Stimulated activated CD8-positive, alpha-beta memory T cell treated with anti-CD3 and anti-CD28 coated beads, Interleukin-15, amount 100 ng/mL, for 4 hours (primary cell): ENCODE measurements around the gene NUB1.

Source experiments
- DNase-seq, 2 donors: peaks; one replicate each; pipeline ENCODE4 v3.0.0-alpha.2; 2020; ENCODE audit warnings: low read depth in 2 of 2

NUB1 gene

DNA sequence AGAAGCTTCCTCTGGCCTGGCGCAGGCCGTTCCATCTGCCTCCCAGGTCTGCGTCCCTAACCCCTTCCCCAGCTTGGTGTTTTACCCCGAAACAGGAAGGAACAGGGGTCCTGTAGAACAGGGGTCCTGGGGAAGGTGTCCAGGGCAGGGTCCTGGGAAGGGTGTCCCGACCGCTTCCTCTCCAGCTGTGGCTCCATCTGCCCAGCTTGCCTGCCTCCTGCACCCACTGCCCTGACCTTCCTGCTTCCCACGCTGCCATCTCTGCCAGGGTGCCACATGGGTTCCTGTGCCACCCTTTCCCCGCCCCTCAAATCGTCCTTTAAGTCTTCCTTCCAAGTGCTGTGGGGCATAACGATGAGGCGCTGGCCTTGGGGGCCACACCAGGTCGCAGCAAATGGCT lies 35.8 kb downstream of the NUB1 start:
- DNase-seq, result no peak

GRCh38 chr7:151378011-151378410 lies 36.4 kb downstream of the NUB1 start:
- no peak for DNase-seq

DNA sequence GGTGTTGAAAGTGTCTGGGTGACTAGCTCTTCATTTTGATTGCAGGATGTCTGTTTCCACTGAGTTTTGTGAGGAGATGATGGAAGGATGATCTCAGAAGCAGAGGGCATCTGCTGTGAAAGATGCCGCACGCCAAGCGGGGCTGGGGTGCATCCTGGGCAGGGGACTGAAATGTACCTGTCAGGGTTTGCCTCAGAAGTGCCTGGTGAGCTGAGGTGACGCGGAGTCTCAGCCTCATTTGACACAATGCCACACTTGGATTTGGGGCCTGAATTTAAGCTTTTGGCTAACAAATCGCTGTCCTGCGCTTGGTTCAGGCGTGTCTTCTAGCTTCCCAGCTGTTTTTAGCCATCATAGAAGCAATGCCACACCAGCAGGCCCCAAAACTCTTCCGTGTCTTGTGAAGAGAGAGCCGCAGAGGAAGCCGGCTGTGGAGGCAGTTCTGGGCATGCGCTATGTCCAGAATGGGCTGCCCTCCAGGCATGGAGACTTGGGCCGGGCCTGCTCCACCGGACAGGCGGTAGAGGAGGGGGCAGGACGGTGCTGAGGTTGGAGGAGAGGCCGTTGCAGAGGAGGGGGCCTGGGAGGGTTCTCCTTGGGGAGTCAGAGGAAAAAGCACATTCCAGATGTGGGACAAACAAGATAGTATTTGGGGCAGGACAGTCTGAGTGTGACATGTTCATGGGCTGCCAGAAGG lies 37.0 kb downstream of the NUB1 start:
- DNase-seq, result no peak

DNA sequence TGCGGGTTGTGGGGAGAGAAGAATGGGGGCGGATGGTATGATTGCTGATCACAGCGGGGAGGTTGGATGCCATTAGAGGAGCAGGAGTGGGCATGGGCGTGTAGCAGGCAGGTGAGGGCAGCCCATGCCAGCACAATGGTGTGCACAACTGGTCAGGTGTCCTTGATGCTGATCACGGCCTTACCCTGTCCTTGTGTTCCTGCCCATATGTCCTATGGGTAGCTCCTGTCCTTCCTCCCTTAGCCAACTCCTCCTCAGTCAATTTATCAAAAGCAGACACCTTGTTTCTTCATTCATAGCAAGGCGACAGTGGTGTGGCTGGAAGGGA lies 37.5 kb downstream of the NUB1 start:
- DNase-seq, result no peak

- DNase-seq, result no peak
Observed at GRCh38 chr7:151379534-151380198, 38.1 kb downstream of the NUB1 start.

DNA sequence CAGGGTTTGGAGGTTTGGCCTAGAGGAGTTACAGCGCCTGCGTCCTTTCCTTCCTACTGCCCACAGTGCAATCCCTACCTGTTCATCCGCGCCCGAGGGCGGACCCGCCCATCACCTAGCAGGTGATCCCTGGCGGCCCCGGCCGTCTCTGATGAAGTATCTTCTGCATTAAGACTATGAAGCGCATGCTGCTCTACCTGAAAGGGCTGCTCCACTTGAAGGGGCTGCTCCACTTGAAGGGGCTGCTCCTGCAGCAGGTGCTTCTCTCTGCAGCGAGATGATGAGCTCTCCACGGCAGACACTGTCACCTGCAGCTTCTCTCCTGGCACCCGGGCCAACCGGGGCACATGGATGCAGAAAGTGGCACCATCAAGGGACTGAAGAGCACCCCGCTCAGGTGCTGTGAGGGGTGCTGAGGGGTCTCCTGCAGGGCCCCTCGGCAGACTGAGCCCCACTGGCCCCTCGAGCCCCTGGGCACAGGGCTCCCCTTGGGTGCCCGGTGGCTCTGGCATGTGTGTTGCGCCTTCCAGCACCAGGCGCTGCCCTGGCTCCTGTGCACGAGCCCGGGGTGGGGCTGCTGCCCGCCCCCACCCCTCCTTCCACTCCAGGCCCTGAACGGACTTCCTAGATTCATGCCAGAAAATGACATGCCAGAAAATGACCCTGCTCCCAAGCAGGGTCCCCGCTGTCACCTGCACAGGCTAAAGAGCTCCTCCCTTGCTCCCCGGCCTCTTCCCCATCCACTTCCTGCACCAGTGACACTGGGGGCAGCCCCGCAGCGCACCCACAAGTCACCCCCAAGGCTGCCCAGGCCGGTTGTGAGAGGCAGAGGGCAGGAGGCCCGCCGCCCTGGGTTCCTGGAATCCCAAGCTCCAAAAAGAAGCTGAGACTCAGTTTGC lies 38.8 kb downstream of the NUB1 start:
- DNase-seq, result no peak

GRCh38 chr7:151381098-151381347 lies 39.4 kb downstream of the NUB1 start:
- no peak for DNase-seq

GRCh38 chr7:151381348-151382078 lies 39.9 kb downstream of the NUB1 start:
- DNase-seq, result peak; percentile 19 to 26

DNA sequence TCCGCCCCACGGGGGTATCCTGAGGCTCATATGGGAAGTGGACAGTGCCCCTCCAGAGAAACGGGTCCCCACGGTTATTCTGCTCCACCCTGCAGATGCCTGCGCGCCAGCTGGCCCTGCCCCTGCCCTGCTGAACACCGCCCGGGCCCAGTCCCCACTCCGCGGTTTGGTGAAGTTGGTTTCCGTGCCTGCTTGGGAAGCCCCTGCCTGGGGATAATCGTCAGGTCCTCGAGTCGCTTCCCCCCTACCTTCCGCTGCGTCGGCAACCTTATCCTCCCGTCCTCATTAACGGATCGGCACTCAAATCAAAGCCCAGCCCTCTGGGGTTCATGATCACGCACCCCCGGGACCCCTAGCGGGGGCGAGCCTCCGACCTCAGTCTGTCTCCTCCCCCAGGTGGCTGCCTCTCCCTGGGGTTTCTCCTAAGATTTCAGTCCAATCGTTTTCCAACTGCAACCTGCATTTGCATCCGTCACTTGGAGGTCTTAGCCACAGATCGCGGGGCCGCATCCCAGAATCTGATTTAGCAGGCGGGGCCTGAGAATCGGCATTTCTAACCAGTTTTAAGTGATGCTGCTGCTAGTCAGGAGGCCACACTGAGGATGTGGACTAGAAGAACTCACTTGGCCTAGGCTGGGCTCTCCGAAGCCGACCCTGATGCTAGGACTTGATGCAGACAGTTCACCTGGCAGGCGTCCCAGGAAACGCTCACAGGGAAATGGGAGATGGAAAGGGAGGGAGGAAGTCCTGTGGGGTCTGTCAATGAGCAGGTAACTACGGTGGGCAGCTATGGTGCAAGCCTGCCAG lies 40.7 kb downstream of the NUB1 start:
- DNase-seq, result no peak

GRCh38 chr7:151383638-151384351 lies 42.2 kb downstream of the NUB1 start:
- no peak for DNase-seq

- DNase-seq, result no peak
Observed at GRCh38 chr7:151384352-151384697, 42.7 kb downstream of the NUB1 start.

DNA sequence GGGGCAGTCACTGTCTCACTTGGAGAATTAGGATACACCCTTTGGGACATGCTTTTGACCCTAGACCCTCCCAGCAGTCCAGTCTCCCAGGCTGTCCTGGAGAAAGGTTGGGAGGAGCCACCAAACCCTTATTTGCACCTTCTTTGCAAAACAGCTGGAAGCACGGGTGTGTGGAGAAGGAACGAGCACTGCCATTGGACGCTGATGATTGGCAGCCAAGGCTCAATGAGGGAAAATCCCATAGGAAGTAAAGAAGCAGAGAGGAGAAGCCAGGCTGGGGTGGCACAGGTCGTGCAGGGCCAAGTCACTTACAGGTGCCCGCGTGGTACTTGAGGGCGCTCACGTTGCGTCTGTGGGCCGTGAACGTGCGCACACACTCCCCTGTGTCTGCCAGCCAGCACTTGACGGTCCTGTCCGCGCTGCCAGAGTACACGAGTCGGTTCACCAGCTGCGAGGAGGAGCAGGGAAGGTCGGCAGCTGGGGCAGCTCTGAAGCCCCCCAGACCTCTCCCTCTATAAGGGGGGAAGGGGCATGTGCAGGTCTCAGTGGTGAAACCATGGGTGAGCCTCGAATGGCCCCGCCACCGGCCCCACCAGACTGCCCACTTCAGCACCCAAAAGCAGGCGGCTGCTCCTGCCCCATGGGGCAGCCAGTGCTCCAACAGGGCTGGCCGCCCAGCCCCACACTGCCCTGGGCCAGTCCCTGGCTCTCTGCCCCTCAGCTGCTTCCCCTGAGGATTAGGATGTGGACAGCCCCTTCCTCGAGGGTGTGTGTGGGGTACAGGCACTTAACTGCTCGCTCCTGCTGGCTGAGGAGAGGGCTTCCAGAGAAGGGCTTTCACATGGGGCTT lies 43.4 kb downstream of the NUB1 start:
- DNase-seq, result no peak

- DNase-seq, result no peak
Observed at GRCh38 chr7:151385626-151386300, 44.2 kb downstream of the NUB1 start.

GRCh38 chr7:151386301-151387160 lies 44.9 kb downstream of the NUB1 start:
- DNase-seq, result no peak

DNA sequence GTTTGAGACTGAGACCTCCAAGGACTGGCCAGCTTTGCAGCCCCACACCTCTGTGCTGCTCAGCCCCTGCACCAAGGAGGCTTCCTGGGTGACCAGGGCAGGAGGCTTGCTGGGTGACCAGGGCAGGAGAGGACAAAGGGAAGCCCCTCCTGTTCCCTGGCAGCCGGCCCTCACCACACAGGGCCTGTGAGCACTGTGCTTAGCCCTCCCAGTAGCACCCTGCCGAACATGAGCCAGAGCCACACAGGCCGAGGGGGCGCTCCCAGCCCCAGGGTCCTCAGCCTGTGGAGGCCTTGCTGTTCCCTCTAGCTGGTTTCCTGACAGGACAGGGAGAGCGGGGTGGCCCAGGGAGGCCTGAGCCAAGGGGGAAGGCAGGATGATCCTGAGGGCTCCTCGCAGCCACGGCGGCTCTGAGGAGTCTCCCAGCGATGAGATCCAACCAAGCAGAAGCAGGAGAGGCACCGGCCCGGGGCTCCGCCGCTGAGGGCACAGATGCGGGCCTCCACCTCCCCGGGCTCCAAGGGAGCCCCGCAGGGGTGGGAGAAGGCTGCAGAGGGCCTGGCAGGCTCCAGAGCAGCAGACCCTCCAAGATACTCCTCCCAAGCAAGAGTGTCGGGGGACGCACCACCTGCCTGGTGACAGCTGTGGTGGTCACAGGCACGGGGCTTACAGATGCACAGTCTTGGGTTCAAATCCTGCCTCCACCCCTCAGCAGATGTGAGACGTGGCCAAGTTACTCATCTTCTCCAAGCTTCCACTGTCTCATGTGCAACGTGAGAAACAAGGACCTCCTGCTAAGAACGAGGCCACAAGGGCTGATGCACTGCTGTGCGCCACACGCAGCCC lies 45.8 kb downstream of the NUB1 start:
- DNase-seq, result no peak

DNA sequence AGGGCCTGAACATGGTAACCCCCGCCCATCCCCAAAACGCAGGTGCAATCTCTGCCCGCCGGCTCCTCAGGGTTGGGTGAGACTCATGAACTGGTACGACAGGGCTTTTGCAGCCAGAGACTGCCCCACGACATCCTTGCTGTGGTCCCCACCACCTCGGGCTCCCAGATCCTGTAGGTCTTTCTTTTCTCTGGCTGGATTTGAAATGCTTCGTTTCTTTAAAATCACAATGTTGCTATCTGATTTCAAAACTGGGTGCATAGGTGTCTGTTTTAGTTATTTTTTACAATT lies 46.3 kb downstream of the NUB1 start:
- no peak for DNase-seq

DNA sequence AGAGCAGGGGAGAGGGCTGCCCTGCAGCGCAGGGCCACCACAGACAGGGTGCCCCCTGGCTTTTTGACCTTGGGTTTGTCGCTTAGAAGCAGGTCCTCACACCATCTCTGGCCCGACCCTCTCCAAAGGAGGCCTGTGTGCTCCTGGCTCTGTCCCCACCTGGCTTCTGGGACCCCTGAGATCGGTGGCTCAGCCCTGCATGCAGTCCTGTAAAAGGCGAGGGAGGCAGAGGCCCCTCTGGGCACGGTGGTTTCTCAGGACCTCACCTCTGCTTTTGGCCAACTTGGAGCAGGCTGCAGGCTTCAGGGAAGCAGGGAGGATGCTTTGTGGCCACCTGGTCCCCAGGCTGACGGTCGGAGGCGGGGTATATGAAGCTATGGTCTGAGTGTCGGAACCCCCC lies 46.8 kb downstream of the NUB1 start:
- no peak for DNase-seq
